GM12873 (cell line): ENCODE results near the gene MCTP2.

Experiments used
- CTCF ChIP-seq: IDR thresholded peaks from 2 replicates; pipeline ENCODE4 v1.5.1; 2012; ENCODE audit warnings: low read depth, mild to moderate bottlenecking, moderate library complexity, low read length, control low read depth; ENCODE audit not compliant: insufficient read depth; ENCODE audit errors: missing control alignments

MCTP2 gene

GRCh38 chr15:94487635-94488034, 256.3 kb downstream of the MCTP2 start:
- TF ChIP-seq CTCF: no peak

GRCh38 chr15:94493176-94493575, 261.8 kb downstream of the MCTP2 start:
- TF ChIP-seq CTCF: no peak

GRCh38 chr15:94494732-94495131, 263.4 kb downstream of the MCTP2 start:
- no peak for TF ChIP-seq CTCF

GRCh38 chr15:94503293-94503692, 271.9 kb downstream of the MCTP2 start:
- no peak for TF ChIP-seq CTCF

- no peak for TF ChIP-seq CTCF
Observed at GRCh38 chr15:94509259-94509658, 277.9 kb downstream of the MCTP2 start.

- TF ChIP-seq CTCF: no peak
Observed at GRCh38 chr15:94522125-94522524, 290.8 kb downstream of the MCTP2 start.

- no peak for TF ChIP-seq CTCF
Observed at GRCh38 chr15:94523873-94524272, 292.5 kb downstream of the MCTP2 start.
